ENCODE measurements around the gene CD7. TPM values are rescaled to one million over a fixed set of nuclear protein-coding genes. Genes with fewer than 3 reads are reported as not detected.
"Not testable (repeated sequence)": the region's sequence is repeated elsewhere in the genome, so short reads cannot be mapped to it uniquely, and the experiment has no call there.

The CD7 gene
- total RNA-seq, 2 experiments from 2014 or later, result 284 to 295 TPM

DNA sequence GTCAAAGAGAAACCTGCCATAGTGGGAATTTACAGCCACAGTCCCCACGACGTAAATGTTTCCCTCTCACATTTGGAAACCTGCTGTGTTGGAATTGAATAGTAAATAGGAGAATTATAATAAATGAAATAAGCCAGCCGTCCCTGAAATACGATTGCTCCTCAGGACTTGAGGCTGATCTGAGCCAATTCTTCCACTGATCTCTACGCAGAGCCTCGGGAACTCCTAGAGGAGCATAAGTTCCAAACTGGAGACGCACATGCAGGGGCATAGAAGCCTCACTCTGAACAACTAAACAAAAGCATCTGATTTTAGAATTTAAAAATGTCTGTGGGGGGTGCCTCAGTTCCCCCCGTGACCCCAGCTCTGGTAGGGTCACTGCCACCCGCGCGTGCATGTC lies 31.5 kb upstream of the CD7 start:
- ChIA-PET CTCF (no interaction called here), POLR2A (no interaction called here)

DNA sequence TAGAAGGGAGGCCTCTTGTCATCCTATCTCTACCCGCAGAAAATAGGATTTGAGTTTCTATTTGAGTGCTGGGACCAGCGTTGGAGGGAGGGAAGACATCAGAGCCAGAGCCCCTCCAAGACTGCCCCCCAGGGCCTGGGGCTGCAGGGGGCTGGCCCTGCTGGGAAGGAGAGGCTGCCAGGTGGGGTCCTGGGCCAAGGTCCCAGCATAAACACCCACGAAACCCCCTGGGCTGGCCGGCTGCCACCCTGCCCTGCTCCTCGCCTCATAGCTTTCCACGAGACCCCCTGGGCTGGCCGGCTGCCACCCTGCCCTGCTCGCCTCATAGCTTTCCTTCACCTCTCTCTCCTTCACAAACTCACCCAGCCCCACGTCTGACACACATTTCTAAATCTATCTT lies 31.0 kb upstream of the CD7 start:
- ChIA-PET POLR2A (no interaction called here), CTCF (no interaction called here)

DNA sequence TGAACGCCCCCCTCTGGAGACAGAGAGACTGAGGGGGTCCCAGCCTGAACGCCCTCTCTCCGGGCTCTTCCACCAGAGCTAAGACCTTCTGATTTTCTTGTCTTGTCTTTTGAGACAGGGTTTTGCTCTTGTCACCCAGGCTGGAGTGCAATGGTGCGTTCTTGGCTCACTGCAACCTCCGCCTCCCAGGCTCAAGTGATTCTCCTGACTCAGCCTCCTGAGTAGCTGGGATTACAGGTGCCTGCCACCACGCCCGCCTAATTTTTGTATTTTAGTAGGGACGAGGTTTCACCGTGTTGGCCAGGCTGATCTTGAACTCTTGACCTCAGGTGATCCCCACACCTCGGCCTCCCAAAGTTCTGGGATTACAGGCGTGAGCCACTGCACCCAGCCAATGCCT lies 30.6 kb upstream of the CD7 start:
- POLR2A ChIA-PET, CTCF ChIA-PET: not testable (repeated sequence)

GRCh38 chr17:82346342-82347300 lies 29.2 kb upstream of the CD7 start:
- ChIA-PET POLR2A (no interaction called here), CTCF (interaction anchor here (0.7 kb wide), 1 partner anchor 12 kb away, joined by 3 read pairs; no protein-coding TSS in a partner anchor)

GRCh38 chr17:82345151-82345976 lies 28.0 kb upstream of the CD7 start:
- CTCF ChIA-PET, result no interaction called here
- POLR2A ChIA-PET, result no interaction called here

DNA sequence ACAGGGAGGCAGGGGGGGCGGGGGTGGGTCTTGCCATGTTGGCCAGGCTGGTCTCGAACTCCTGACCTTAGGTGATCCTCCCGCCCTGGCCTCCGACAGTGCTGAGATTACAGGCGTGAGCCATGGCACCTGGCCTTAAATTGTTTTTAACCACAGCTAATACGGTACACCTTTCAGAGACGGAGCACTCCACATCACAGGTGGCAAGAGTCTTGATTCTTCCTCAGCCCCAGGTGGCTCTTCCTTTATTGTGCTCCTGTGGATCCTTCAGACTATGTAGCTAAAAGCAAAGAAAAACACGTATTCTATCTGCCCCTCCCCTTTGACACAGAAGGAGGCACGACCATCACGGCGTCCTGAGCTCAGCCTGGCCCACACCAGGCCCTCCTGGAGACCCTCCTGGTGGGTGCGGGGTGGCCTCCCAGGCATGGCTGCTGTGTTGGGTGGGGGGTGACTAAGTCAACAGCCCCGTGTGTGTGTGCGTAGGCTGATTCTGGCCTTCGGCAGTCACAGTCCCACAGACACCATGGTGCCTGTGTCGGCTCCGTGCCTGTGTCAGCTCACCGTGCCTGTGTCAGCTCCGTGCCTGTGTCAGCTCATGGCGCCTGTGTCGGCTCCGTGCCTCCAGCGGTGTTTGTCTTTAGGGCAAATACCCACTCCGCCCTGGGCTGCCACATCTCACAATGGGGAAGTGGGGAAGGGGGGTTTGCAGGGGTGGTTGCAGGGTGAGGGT lies 26.9 kb upstream of the CD7 start:
- ChIA-PET CTCF (no interaction called here), POLR2A (no interaction called here)

DNA sequence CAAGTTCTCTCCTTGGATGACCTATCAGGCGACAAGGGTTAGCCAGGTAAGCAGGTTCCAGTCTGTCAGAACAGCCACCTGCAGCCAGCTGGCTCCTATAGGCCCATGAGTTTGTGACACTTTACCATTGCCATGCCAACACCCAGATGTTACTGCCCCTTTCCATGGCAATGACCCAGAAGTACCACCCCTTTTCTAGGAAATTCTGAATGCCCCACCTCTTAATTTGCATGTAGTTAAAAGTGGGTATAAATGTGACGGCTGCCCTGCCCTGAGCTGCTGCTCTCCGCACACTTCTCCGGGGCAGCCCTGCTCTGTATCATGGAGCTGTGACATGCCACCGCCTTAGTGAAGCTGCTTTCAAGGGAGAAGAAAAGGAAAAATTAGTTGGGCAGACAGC lies 26.2 kb upstream of the CD7 start:
- ChIA-PET POLR2A (interaction anchor here (0.6 kb wide), 1 partner anchor 60 kb away, joined by 5 read pairs; no protein-coding TSS in a partner anchor), CTCF (no interaction called here)

GRCh38 chr17:82342361-82343079 lies 25.1 kb upstream of the CD7 start:
- POLR2A ChIA-PET, result no interaction called here

DNA sequence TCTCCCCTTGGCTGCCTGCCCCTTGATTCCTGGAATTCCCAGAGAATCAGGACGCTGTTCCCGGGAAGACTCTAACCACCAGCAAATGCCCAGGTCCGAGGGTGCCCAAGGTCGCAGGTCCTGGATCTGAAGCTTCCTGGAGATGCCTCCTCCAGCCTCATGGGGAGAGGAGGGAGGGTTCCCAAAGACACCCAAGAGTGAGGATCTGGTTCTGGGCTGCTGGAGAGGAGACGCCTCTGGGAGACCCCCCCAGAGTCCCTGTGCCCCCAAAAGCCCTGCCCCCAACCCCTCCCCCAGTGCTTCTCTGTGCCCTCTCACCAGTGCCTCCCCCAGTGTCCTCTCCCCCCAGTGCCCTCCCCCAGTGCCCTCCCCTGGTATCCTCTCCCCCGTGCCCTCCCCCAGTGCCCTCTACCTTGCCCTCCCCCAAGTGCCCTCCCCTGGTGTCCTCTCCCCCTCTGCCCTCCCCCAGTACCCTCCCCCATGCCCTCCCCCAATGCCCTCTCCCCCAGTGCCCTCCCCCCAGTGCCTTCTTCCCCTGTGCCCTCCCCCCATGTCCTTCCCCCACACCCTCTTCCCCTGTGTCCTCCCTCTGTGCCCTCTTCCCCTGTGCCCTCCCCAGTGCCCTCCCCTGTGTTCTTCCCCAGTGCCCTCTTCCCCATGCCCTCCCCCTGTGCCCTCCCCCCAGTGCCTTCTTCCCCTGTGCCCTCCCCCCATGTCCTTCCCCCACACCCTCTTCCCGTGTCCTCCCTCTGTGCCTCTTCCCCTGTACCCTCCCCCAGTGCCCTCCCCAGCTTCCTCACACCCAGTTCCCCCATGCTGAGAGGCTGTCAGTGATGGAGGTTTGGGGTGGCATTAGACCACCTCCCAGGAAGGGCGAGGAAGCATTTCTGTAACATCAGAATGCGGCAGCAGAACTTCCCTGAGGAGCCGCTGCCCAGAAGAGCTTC lies 22.5 kb upstream of the CD7 start:
- POLR2A ChIA-PET, result no interaction called here

More at GRCh38 chr17:82342361-82343079, 25.1 kb upstream of the CD7 start:
- CTCF ChIA-PET, result no interaction called here

GRCh38 chr17:82338858-82339633 lies 21.6 kb upstream of the CD7 start:
- CTCF ChIA-PET, result interaction anchor here (1.6 kb wide), 1 partner anchor 37 kb away, joined by 4 read pairs; no protein-coding TSS in a partner anchor
- POLR2A ChIA-PET, result no interaction called here

More for the DNA sequence above, 22.5 kb upstream of the CD7 start:
- CTCF ChIA-PET, result no interaction called here

- POLR2A ChIA-PET, result no interaction called here
- CTCF ChIA-PET, result interaction anchor here (0.6 to 1.8 kb wide), 5 partner anchors 12 to 98 kb away, joined by 3 to 5 read pairs (median 3); no protein-coding TSS in a partner anchor
Observed at GRCh38 chr17:82334622-82335394, 17.4 kb upstream of the CD7 start.

DNA sequence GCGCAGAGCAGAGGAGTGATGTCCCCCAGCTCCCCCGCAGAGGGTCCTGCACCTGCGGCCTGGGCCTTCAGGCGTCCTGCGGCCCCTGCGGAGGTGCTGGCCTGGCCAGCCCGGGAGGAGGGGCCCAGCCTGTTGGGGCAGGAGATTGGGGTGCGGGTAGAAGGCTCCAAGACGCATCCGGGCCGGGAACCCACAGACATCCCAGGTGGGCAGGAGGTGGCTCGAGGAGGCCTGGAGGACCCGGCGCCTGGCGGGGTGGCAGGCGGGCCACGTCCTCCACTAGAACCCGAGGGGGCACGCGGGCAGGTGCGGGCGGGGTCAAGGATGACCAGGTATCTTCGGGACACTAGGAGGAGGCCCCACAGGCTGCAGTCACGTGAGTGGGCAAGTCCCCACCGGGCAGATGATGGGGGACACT lies 16.8 kb upstream of the CD7 start:
- POLR2A ChIA-PET, result interaction anchor here (0.6 to 1.1 kb wide), 2 partner anchors 11 to 611 kb away, joined by 5 to 11 read pairs; no protein-coding TSS in a partner anchor
- CTCF ChIA-PET, result interaction anchor here (0.6 to 1.8 kb wide), 5 partner anchors 34 to 104 kb away, joined by 3 to 5 read pairs (median 4); no protein-coding TSS in a partner anchor

DNA sequence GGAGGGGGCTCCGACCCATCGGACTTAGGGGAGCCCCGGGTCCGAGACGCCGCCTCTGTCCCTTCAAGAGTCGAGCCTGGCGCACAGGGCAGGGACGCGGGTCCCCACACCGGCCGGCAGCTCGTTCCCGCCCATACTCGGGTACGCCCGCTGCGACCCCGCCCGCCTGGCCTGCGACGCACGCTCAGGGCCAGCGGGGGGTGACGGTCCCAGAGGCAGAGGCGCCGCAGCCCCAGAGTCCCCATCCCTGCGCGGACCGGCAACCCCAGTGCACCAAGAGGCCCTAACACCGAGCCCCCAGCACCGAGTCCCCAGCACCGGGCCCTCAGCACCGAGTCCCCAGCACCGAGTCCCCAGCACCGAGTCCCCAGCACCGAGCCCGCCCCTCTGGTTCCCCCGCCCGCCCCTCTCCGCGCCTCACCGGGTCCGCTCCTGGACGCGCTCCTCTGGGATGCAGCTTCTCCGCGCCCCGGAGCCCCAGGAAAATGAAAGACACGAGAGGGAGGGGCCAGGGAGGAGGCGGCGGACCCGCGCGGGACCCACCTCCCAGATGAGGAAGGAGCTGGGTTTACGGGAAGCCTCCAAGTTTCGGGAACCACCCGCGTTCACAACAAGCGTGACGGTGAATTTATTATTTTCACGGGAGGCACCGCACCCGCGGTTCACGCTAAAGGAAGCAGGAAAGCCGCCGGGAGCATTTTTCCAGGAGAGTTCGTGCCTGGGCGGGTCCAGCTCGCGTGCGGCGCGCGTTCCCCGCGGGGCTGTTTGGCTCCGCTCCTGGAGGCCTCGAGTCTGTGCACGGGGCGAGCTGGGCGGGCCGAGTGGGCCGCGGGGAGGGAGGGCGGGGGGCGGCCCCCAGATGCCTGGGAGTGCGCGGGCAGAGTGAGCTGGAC lies 16.1 kb upstream of the CD7 start, which contains the start of gene SECTM1:
Gene SECTM1 (minus strand): TSS at position 488 of the 893 bp plus-strand sequence. CDS start 6,526 bp downstream, outside the sequence.
- CTCF ChIA-PET, result interaction anchor here (0.9 to 1.8 kb wide), 7 partner anchors 12 to 373 kb away, joined by 3 to 6 read pairs (median 4); partner anchors contain the start of gene NOTUM

DNA sequence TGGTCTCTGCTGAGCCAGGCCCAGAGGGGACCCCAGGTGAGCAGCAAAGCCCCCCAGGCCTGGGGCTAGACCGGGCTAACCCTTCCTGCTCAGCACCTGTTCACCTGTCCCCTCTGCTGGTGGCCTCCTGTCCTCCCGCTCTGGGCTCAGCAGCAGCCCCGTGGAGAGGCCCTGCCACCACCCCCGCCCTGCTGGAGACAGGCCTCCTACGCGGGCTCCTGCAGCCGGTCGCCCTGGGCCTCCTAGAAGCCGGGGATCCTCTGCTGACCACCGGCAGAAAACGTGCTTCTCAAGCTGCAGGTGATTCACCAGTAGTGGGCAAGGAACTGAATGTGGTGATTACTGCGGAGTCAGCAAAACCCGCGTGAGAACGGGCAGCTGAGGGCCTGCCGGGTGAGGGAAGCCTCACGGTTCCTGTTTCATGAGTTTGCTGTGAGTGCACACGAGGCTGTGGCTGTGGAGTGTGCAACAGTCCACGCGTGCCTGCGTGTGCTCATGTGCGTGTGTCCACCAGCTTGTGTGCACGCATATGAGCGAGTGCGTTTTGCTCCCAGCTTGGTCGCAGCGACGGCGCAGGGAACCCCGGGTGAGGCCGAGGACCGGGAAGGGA lies 15.4 kb upstream of the CD7 start:
- CTCF ChIA-PET, result interaction anchor here (0.9 to 1.6 kb wide), 5 partner anchors 11 to 372 kb away, joined by 3 to 6 read pairs (median 3); partner anchors contain the start of gene NOTUM
- POLR2A ChIA-PET, result no interaction called here

More for the DNA sequence above, 16.1 kb upstream of the CD7 start, which contains the start of gene SECTM1:
- POLR2A ChIA-PET, result interaction anchor here (0.6 to 1.1 kb wide), 2 partner anchors 10 to 611 kb away, joined by 5 to 11 read pairs; no protein-coding TSS in a partner anchor

All from activated CD8-positive, alpha-beta memory T cell treated with anti-CD3 and anti-CD28 coated beads for 36 hours (primary cell).